Peyer's patch (tissue), 4 donors: ENCODE data around the gene ANKRD13C. TPM values are rescaled to one million over a fixed set of nuclear protein-coding genes. Genes with fewer than 3 reads are reported as not detected.
"Not testable (repeated sequence)": the region's sequence is repeated elsewhere in the genome, so short reads cannot be mapped to it uniquely, and the experiment has no call there.

Experiments used
- DNase-seq, 3 donors: peaks; one replicate each; pipeline ENCODE4 v3.0.0-alpha.2; 2017 to 2019
- H3K27ac ChIP-seq, 4 donors: fragments of 200-600 bp; sonication (generic); one replicate each; pipeline ENCODE4 v1.5.1; 2016 to 2019
- H3K27me3 ChIP-seq, 2 donors: fragments of 200-600 bp; sonication (generic); one replicate each; pipeline ENCODE4 v1.5.1; 2019
- H3K36me3 ChIP-seq, 3 donors: fragments of 200-600 bp; sonication (generic); one replicate each; pipeline ENCODE4 v1.5.1; 2016 to 2019
- H3K4me1 ChIP-seq, 4 donors: fragments of 200-600 bp; sonication (generic); one replicate each; pipeline ENCODE4 v1.5.1; 2016 to 2019
- H3K4me3 ChIP-seq, 4 donors: fragments of 200-600 bp; sonication (generic); 1 replicate in 3 of 4; 2 replicates in 1 of 4; pipeline ENCODE4 v1.5.1; 2016 to 2019; ENCODE audit warnings: mild to moderate bottlenecking in 1 of 4
- H3K9me3 ChIP-seq, 4 donors: fragments of 200-600 bp; sonication (generic); one replicate each; pipeline ENCODE4 v1.5.1; 2016 to 2019; ENCODE audit warnings: mild to moderate bottlenecking in 1 of 4
- POLR2A ChIP-seq, 2 donors: fragments of 450-650 bp; IDR thresholded peaks; one replicate each; pipeline ENCODE4 v1.5.1; 2017; ENCODE audit warnings: antibody characterized with exemption in 2 of 2, mild to moderate bottlenecking in 2 of 2, moderate library complexity in 2 of 2
- total RNA-seq, 4 donors: library from RNA; depleted of rRNA; stranded (reverse); fragments of >200 nt; gene quantifications; one replicate each; pipeline ENCODE4 v1.1.0, GENCODE V29; 2016
- TF ChIP-seq, protein P1 (sequence below), 6 experiments: fragments of 450-650 bp in 4 of 6; fragments of 200-600 bp in 2 of 6; sonication (generic) in 1 of 6; IDR thresholded peaks; one replicate each; pipeline ENCODE4 v1.5.1; 2017 to 2019; ENCODE audit warnings: antibody characterized with exemption in 6 of 6, mild to moderate bottlenecking in 3 of 6, moderate library complexity in 1 of 6

The ANKRD13C gene
- total RNA-seq, 4 donors from 2014 or later = 21.2 to 52.0 (median 23.9) TPM

DNA sequence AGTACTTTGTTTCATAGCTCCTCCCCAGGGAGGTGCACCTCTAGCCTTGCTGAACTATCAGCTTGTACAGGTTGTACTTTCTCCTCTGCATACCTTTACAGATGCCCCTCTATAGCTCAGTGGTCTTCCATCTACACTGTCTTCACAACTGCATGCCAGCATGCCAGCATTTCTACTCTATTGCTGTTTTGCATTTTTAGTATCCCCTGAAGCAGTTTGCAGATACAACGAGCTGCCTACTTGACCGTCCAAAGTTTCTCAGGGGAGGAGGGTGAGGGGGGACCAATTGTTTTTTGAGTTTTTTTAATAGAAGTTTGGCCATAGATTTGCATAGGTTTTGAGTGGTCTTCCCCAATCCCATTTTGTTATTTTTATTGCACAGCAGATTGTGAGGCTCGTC lies 29.0 kb upstream of the ANKRD13C start:
- no peak for TF ChIP-seq POLR2A (IDR thresholded peaks at IDR 0.05)
- TF ChIP-seq, protein P1, sequence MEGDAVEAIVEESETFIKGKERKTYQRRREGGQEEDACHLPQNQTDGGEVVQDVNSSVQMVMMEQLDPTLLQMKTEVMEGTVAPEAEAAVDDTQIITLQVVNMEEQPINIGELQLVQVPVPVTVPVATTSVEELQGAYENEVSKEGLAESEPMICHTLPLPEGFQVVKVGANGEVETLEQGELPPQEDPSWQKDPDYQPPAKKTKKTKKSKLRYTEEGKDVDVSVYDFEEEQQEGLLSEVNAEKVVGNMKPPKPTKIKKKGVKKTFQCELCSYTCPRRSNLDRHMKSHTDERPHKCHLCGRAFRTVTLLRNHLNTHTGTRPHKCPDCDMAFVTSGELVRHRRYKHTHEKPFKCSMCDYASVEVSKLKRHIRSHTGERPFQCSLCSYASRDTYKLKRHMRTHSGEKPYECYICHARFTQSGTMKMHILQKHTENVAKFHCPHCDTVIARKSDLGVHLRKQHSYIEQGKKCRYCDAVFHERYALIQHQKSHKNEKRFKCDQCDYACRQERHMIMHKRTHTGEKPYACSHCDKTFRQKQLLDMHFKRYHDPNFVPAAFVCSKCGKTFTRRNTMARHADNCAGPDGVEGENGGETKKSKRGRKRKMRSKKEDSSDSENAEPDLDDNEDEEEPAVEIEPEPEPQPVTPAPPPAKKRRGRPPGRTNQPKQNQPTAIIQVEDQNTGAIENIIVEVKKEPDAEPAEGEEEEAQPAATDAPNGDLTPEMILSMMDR (IDR thresholded peaks at IDR 0.05) = no peak
- Histone ChIP-seq H3K4me1 (no peaks in the 10 kb centered on the region), H3K9me3 (no peaks in the 10 kb centered on the region), H3K36me3 (no peaks in the 10 kb centered on the region), H3K27me3 (no peaks in the 10 kb centered on the region), H3K27ac (no peak overlapping the region), H3K4me3 (no peak overlapping the region)
- no peak for DNase-seq

DNA sequence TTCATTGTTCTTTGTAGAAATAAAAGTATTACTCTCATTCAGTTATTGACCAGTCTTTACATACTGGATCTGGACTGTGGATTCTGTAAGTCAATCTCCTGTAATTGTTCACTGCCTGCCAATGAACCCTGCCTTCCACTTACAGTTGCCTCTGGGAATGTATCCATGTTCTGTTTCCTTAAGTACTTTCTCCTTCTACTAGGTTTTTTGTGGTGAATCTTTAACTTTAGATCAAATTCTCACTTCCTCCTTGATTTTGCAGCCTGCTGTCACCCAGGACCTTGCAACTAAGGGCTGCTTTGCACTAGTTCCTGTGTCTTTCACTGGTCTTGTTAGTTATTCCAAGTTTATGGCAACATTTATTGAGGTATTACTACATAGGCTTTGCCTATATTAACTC lies 28.2 kb upstream of the ANKRD13C start:
- TF ChIP-seq, protein P1 (IDR thresholded peaks at IDR 0.05) = no peak
- no peak for TF ChIP-seq POLR2A (IDR thresholded peaks at IDR 0.05)

DNA sequence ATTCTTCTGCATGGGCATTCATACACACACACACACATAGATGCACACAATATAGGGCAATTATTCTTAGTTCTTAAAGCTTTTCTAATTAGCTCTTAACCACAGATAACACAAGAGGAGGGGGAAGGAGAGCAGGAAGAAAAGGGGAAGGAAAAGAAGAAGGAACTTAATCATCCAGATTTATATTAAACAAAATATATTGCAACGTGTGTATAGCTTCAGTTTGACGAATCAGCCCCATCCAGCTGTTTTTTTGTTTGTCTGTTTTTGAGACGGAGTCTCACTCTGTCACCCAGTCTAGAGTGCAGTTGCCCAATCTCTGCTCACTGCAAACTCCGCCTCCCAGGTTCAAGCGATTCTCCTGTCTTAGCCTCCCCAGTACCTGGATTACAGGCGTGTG lies 21.7 kb upstream of the ANKRD13C start:
- Histone ChIP-seq H3K4me3 (no peak overlapping the region), H3K9me3 (no peaks in the 10 kb centered on the region), H3K27ac (no peak overlapping the region), H3K27me3 (no peaks in the 10 kb centered on the region), H3K36me3 (no peaks in the 10 kb centered on the region), H3K4me1 (no peaks in the 10 kb centered on the region)
- no peak for TF ChIP-seq POLR2A (IDR thresholded peaks at IDR 0.05)
- TF ChIP-seq, protein P1 (IDR thresholded peaks at IDR 0.05) = no peak
- DNase-seq = no peak

More for the DNA sequence above, 28.2 kb upstream of the ANKRD13C start:
- Histone ChIP-seq H3K9me3 (no peaks in the 10 kb centered on the region), H3K4me1 (no peaks in the 10 kb centered on the region), H3K36me3 (no peaks in the 10 kb centered on the region), H3K4me3 (no peak overlapping the region), H3K27me3 (no peaks in the 10 kb centered on the region), H3K27ac (no peak overlapping the region)
- no peak for DNase-seq

DNA sequence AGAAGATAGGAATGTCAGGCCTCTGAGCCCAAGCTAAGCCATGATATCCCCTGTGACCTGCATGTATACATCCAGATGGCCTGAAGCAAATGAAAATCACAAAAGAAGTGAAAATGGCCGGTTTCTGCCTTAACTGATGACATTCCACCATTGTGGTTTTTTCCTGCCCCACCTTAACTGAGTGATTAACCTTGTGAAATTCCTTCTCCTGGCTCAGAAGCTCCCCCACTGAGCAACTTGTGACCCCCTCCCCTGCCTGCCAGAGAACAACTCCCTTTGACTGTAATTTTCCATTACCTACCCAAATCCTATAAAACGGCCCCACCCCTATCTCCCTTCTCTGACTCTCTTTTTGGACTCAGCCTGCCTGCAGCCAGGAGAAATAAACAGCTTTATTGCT lies 19.1 kb upstream of the ANKRD13C start:
- H3K27ac ChIP-seq, H3K9me3 ChIP-seq, H3K4me3 ChIP-seq, H3K27me3 ChIP-seq, H3K36me3 ChIP-seq, DNase-seq, H3K4me1 ChIP-seq: not testable (repeated sequence)

DNA sequence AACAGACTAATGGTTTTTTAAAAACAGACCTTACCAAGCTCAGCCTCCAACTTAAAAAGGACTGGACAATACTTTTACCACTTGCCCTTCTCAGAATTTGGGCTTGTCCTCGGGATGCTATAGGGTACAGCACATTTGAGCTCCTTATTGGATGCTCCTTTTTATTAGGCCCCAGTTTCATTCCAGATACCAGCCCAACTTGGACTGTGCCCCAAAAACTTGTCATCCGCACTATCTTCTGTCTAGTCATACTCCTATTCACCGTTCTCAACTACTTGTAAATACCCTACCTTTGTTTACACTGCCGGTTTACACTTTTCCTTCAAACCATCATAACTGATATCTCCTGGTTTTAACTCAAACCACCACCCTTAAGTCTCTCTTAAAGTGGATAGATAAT lies 17.9 kb upstream of the ANKRD13C start:
- Histone ChIP-seq H3K27ac (no peak overlapping the region), H3K36me3 (no peaks in the 10 kb centered on the region), H3K4me3 (no peak overlapping the region), H3K4me1 (no peaks in the 10 kb centered on the region), H3K27me3 (no peaks in the 10 kb centered on the region), H3K9me3 (no peaks in the 10 kb centered on the region)
- no peak for DNase-seq
- no peak for TF ChIP-seq POLR2A (IDR thresholded peaks at IDR 0.05)
- TF ChIP-seq, protein P1 (IDR thresholded peaks at IDR 0.05) = no peak

DNA sequence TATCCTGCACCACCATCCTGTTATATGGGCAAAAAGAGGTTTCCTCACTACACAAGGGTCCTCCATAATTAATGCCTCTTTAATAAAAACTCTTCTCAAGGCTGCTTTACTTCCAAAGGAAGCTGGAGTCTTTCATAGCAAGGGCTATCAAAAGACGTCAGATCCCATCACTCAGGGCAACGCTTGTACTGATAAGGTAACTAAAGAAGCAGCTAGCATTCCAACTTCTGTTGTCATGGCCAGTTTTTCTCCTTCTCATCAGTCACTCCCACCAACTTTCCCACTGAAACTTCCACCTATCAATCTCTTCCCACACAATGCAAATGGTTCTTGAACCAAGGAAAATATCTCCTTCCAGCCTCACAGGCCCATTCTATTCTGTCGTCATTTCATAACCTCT lies 17.1 kb upstream of the ANKRD13C start:
- H3K4me1 ChIP-seq, H3K27me3 ChIP-seq, H3K9me3 ChIP-seq, H3K36me3 ChIP-seq, H3K27ac ChIP-seq, H3K4me3 ChIP-seq, DNase-seq: not testable (repeated sequence)

DNA sequence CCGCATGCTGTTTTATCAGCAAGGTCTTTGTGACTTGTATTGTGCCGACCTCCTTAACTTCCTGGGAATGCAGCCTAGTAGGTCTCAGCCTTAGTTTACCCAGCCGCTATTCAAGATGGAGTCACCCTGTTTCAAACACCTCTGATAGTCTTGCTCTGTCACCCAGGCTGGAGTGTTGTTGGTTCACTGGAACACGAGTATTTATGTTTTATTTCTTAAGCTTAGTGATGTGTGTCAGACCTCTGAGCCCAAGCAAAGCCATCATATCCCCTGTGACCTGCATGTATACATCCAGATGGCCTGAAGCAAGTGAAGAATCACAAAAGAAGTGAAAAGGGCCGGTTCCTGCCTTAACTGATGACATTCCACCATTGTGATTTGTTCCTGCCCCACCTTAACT lies 12.9 kb upstream of the ANKRD13C start:
- DNase-seq, H3K27ac ChIP-seq, H3K27me3 ChIP-seq, H3K36me3 ChIP-seq, H3K9me3 ChIP-seq, H3K4me3 ChIP-seq, H3K4me1 ChIP-seq: not testable (repeated sequence)

DNA sequence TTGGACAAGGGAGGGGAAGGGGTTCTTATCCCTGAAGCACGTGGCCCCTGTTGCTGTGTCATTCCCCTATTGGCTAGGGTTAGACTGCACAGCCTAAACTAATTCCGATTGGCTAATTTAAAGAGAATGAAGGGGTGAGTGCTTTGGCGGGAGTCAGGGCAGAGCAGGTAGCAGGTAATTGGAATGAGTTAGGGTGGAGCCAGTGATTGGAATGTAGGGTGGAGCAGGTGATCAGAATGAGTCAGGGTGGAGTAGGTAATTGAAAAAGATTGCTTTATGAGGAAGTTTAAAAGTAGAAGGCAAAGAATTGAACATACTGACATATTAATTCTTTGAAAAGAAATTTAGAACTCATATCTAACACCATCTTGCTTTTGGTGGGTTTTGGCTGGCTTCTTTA lies 12.5 kb upstream of the ANKRD13C start:
- not testable (repeated sequence) for H3K9me3 ChIP-seq, H3K4me1 ChIP-seq, H3K4me3 ChIP-seq, H3K27ac ChIP-seq, H3K36me3 ChIP-seq, H3K27me3 ChIP-seq, DNase-seq

DNA sequence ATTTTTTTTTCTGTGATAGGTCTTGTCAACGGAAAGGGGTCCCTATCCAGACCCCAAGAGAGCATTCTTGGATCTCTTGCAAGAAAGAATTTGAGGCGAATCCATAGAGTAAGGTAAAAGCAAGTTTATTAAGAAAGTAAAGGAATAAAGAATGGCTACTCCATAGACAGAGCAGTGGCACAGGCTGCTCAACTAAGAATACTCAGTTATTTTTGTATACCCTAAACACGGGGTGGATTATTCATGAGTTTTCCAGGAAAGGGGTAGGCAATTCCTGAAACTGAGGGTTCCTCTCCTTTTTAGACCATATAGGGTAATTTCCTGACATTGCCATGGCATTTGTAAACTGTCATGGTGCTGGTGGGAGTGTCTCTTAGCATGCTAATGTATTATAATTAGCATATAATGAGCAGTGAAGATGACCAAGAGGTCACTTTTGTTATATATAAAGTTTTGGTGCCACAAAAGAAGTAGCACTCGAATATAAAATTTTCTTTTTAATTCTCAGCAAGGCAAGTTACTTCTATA lies 12.0 kb upstream of the ANKRD13C start:
- H3K9me3 ChIP-seq, H3K4me1 ChIP-seq, H3K4me3 ChIP-seq, H3K36me3 ChIP-seq, H3K27ac ChIP-seq, DNase-seq, H3K27me3 ChIP-seq: not testable (repeated sequence)
